Suprapubic skin (tissue), 4 donors: ENCODE measurements around the gene DISC1. TPM values are rescaled to one million over a fixed set of nuclear protein-coding genes. Genes with fewer than 3 reads are reported as not detected.

Experiments used
- DNase-seq, 2 donors: peaks; one replicate each; pipeline ENCODE4 v3.0.0-alpha.2; 2019; ENCODE audit warnings: low spot score in 2 of 2
- H3K27ac ChIP-seq: fragments of 200-600 bp; sonication (generic); one replicate; pipeline ENCODE4 v1.5.1; 2019
- H3K27me3 ChIP-seq: fragments of 200-600 bp; sonication (generic); one replicate; pipeline ENCODE4 v1.5.1; 2019
- H3K36me3 ChIP-seq: fragments of 200-600 bp; sonication (generic); one replicate; pipeline ENCODE4 v1.5.1; 2019
- H3K4me1 ChIP-seq: fragments of 200-600 bp; sonication (generic); one replicate; pipeline ENCODE4 v1.5.1; 2019
- H3K4me3 ChIP-seq: fragments of 200-600 bp; sonication (generic); one replicate; pipeline ENCODE4 v1.5.1; 2019; ENCODE audit warnings: mild to moderate bottlenecking
- H3K9me3 ChIP-seq: fragments of 200-600 bp; sonication (generic); one replicate; pipeline ENCODE4 v1.5.1; 2019
- EP300 ChIP-seq: sonication (generic); formaldehyde crosslinking; IDR thresholded peaks from one replicate; pipeline ENCODE4 v1.6.1; 2017; ENCODE audit warnings: antibody characterized with exemption
- POLR2A ChIP-seq, 2 donors: fragments of 450-650 bp; IDR thresholded peaks; one replicate each; pipeline ENCODE4 v1.6.1; 2017; ENCODE audit warnings: antibody characterized with exemption in 2 of 2, mild to moderate bottlenecking in 2 of 2, moderate library complexity in 2 of 2
- POLR2AphosphoS5 ChIP-seq, 3 donors: sonication (generic); formaldehyde crosslinking; IDR thresholded peaks; one replicate each; pipeline ENCODE4 v1.6.1; 2017; ENCODE audit warnings: antibody characterized with exemption in 3 of 3
- WGBS: methylation state at CpG from one replicate; pipeline ENCODE4 v1.1.5; 2018; 5-methylcytosine and 5-hydroxymethylcytosine counted together
- total RNA-seq, 4 donors: library from RNA; depleted of rRNA; stranded (reverse); fragments of >200 nt; gene quantifications; one replicate each; pipeline ENCODE4 v1.1.0, GENCODE V29; 2016
- TF ChIP-seq, protein P1 (sequence below), 2 donors: fragments of 200-600 bp in 1 of 2; fragments of 450-650 bp in 1 of 2; sonication (generic) in 1 of 2; IDR thresholded peaks; one replicate each; pipeline ENCODE4 v1.5.1; 2016 to 2019; ENCODE audit warnings: antibody characterized with exemption in 2 of 2, mild to moderate bottlenecking in 1 of 2, moderate library complexity in 1 of 2

DISC1 gene
- total RNA-seq, 4 donors from 2014 or later, result 3.0 to 8.4 (median 5.2) TPM

DNA sequence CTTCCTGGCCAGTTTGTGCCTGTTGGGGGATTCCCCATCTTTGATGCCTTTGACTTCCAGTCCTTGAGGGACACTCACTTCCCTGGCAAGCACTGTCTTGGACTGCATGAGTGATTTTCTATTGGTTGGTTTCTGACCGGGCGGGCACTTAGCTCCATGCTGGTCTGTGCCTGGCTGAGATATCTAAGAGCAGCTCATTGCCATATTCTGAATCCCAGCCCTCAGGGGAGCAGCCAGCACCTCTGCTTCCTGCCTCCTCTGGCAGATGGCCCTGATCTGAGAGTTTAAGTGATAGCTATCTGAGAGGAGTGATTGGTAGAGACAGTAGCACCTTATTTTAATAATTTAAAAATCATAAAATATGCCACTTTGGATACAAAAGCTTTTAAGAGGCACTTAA, 52.5 kb downstream of the DISC1 start:
- Histone ChIP-seq H3K9me3 (no peaks in the 10 kb centered on the region), H3K4me1 (peaks cover 4% of the 10 kb centered on the region), H3K36me3 (no peaks in the 10 kb centered on the region), H3K27ac (no peak overlapping the region), H3K27me3 (no peaks in the 10 kb centered on the region), H3K4me3 (no peak overlapping the region)
- TF ChIP-seq, protein P1, sequence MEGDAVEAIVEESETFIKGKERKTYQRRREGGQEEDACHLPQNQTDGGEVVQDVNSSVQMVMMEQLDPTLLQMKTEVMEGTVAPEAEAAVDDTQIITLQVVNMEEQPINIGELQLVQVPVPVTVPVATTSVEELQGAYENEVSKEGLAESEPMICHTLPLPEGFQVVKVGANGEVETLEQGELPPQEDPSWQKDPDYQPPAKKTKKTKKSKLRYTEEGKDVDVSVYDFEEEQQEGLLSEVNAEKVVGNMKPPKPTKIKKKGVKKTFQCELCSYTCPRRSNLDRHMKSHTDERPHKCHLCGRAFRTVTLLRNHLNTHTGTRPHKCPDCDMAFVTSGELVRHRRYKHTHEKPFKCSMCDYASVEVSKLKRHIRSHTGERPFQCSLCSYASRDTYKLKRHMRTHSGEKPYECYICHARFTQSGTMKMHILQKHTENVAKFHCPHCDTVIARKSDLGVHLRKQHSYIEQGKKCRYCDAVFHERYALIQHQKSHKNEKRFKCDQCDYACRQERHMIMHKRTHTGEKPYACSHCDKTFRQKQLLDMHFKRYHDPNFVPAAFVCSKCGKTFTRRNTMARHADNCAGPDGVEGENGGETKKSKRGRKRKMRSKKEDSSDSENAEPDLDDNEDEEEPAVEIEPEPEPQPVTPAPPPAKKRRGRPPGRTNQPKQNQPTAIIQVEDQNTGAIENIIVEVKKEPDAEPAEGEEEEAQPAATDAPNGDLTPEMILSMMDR (IDR thresholded peaks at IDR 0.05), result no peak
- TF ChIP-seq EP300 (no peak), POLR2A (IDR thresholded peaks at IDR 0.05) (no peak), POLR2AphosphoS5 (IDR thresholded peaks at IDR 0.05) (no peak)
- 56% methylated on average over 2 of the region's 2 CpGs for WGBS
- DNase-seq, result no peak

DNA sequence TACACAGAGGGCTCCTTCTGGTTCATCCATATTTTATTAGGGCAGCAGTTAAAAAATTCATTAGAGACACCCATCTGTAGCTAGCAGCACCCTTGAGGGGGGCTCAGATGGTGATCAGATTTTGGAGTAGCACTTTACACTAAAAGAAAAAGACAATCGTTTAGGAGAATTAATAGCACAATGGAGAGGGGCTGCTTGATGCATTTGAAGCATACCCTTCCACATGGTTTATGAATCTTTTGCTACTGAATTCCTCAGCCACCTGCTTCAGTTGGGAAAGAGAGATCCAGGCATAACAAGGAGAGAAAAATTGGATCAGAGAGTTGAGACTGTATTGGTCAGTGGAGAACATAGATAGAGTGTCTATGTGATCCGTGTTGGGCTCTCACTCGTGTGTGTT, 54.4 kb downstream of the DISC1 start:
- Histone ChIP-seq H3K4me3 (no peak overlapping the region), H3K4me1 (peaks cover 8% of the 10 kb centered on the region), H3K9me3 (no peaks in the 10 kb centered on the region), H3K27me3 (no peaks in the 10 kb centered on the region), H3K27ac (no peak overlapping the region), H3K36me3 (no peaks in the 10 kb centered on the region)
- no peak for DNase-seq
- TF ChIP-seq, protein P1 (IDR thresholded peaks at IDR 0.05), result no peak
- TF ChIP-seq EP300 (no peak), POLR2AphosphoS5 (IDR thresholded peaks at IDR 0.05) (no peak), POLR2A (IDR thresholded peaks at IDR 0.05) (no peak)
- 82% methylated on average over 3 of the region's 3 CpGs for WGBS

DNA sequence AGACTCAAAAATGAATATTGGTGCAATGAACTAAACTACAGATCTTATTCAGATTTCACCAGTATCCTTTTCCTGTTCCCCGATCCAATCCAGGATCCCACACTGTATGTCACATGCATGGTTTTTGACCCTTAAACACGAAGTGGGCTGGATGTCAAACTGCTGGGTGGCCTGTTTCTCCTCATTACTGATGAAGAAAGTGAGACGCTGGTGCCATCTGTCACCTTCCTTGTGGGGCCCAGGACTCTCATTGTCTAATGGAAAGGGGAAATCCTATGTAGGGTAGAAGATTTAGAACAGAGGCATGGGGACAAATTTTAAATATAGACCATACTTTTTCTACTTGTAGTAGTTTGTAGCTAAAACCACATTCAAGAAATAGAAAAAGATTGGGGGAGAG, 56.2 kb downstream of the DISC1 start:
- H3K4me3 ChIP-seq, result no peak overlapping the region
- 81% methylated on average over 3 of the region's 3 CpGs for WGBS

DNA sequence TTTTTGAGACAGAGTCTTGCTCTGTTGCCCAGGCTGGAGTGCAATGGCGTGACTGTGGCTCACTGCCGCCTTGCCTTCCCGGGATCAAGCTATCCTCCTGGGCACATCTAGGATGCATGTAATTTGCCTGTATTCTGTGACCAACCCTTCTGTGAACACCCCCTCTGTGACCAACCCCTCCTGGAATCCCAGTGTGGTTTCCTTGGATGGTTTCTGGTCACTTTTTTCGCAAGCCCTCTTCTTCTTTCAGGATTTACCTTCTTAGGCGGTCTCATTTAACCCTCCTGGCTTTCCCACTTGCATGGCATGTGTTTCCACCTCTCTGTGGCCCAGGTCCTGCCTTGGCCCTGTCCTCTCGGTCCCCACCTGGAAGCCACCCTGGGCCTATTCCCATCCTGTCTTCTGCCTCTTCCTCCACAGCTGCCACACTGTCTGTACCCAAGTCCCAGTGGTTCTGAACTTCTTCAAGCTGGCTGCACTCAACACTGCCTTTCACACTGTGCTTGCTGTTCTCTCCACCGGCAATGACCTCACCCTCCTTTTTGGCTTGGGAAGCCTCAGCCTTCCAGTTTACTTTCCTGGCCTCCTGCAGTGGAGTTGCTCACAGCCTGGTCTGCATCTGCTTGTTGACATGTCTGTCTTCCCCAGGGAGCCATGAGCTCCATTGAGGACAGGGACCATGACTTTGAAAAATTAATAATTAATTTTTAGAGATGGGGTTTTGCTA, 57.0 kb downstream of the DISC1 start:
- H3K36me3 ChIP-seq, result no peaks in the 10 kb centered on the region
- no peak overlapping the region for H3K27ac ChIP-seq
- TF ChIP-seq POLR2AphosphoS5 (IDR thresholded peaks at IDR 0.05), result no peak
- no peak for TF ChIP-seq POLR2A (IDR thresholded peaks at IDR 0.05)
- TF ChIP-seq, protein P1 (IDR thresholded peaks at IDR 0.05), result no peak
- TF ChIP-seq EP300, result no peak
- 90% methylated on average over 7 of the region's 7 CpGs for WGBS
- no peaks in the 10 kb centered on the region for H3K27me3 ChIP-seq
- H3K4me3 ChIP-seq, result no peak overlapping the region
- peaks cover 8% of the 10 kb centered on the region for H3K4me1 ChIP-seq
- no peak for DNase-seq
- H3K9me3 ChIP-seq, result no peaks in the 10 kb centered on the region

More for the DNA sequence above, 56.2 kb downstream of the DISC1 start:
- TF ChIP-seq, protein P1 (IDR thresholded peaks at IDR 0.05), result no peak
- TF ChIP-seq EP300 (no peak), POLR2AphosphoS5 (IDR thresholded peaks at IDR 0.05) (no peak), POLR2A (IDR thresholded peaks at IDR 0.05) (no peak)
- no peaks in the 10 kb centered on the region for H3K36me3 ChIP-seq
- H3K4me1 ChIP-seq, result peaks cover 8% of the 10 kb centered on the region
- no peaks in the 10 kb centered on the region for H3K27me3 ChIP-seq
- no peak for DNase-seq
- H3K9me3 ChIP-seq, result no peaks in the 10 kb centered on the region
- no peak overlapping the region for H3K27ac ChIP-seq

DNA sequence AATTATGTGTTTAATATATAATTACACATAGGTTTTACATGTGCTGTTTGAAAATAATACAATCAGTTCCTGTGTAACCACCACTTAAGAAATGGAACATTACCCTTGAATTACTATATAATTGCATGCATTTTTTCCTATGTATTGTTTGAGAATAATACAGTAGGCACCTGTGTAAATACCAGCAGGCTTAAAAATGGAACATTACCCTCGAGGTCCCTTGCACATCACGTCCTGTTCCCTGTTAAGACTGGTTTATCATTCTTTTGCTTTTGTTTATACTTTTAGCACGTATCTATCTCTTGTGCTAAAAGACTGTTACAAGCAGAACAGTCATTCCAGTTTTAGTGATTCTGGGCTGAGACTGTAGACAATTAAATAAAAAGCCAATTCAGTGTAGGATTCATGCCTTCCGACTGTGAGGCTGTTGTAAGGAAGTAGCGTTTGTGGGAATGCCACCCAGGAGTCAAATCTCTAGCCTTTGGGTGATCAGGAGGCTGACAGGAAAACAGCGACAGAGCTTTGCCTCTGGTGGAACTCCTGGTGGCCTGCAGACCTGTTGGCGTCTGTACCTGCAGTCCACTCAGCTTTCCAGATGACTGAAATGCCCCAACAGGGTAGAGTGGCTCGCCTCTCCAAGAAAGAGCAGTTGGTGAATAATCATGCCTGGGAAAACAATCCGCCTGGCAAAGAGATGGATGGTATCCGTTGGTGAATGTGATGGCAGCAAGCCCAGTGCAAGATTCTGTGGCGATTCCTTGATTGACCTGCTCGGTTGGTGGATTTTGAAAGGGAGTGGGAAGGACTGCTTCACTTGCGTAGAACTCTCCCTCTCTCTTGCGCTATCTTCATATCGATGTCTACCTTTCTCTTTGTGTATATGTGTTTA, 58.0 kb downstream of the DISC1 start:
- H3K4me3 ChIP-seq, result no peak overlapping the region
- H3K4me1 ChIP-seq, result peaks cover 4% of the 10 kb centered on the region
- no peak for DNase-seq
- no peaks in the 10 kb centered on the region for H3K9me3 ChIP-seq
- 71% methylated on average over 15 of the region's 15 CpGs for WGBS
- no peak for TF ChIP-seq POLR2AphosphoS5 (IDR thresholded peaks at IDR 0.05)
- TF ChIP-seq, protein P1 (IDR thresholded peaks at IDR 0.05), result no peak
- no peak for TF ChIP-seq POLR2A (IDR thresholded peaks at IDR 0.05)
- TF ChIP-seq EP300, result no peak
- no peak overlapping the region for H3K27ac ChIP-seq
- H3K27me3 ChIP-seq, result no peaks in the 10 kb centered on the region
- no peaks in the 10 kb centered on the region for H3K36me3 ChIP-seq
